ENCODE results near the gene CSNK2B. TPM values are rescaled to one million over a fixed set of nuclear protein-coding genes. Genes with fewer than 3 reads are reported as not detected.
A peak's percentile ranks its signal among the peaks of the same experiment; 100 is the strongest.

The CSNK2B gene
- total and polyA plus RNA-seq, 9 of the 15 experiments (the other 6 are each of a cell fraction or from before 2014, with no cell fraction given), result 120 to 1,126 (median 529) TPM

DNA sequence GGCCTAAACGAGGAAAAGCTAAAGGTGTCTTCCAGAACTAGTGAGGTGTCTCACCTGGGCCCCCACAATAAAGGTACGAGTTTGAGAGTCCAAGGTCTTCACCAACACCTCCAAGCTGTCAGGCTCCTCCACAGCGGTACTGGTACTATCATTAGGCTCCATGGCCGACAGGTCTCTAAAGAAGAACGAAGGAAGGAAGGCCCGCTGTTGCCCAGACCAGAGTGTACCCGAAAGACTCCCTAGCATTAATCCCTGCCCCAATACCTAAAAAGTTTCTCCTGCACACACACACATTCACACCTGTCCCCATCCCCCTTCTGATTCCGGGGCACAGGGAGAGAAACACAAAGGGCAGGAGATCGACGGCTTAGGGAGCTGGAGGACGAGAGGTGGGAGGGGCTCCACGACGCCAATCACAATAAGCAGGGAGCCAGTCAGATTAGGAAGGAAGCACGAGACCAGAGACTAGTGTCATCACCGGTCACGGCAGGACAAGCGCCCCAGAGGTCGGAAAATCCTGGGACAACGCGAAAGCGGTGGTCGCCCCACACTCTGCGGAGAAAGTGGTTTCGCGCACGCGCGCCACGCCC is 14.2 kb upstream of the CSNK2B start (continued):
- TF ChIP-seq ZNF589 (CRISPR knock-in tag; IDR thresholded peaks at IDR 0.05; ENCODE audit: low read depth) (0 out of 2 replicates have a peak, but pooled peaks have one; percentile 19), SRSF1 (IDR thresholded peaks at IDR 0.05; ENCODE audit: low read depth, low read length) (no peak), ETS1 (conservative IDR thresholded peaks at IDR 0.05; ENCODE audit: control insufficient read depth, low read depth, low read length) (peak; percentile 83; the same call in 1 of the 2 replicates), CBX2 (IDR thresholded peaks at IDR 0.05; ENCODE audit: insufficient read depth, low read length, poor library complexity, severe bottlenecking) (no peak), ZNF780A (CRISPR knock-in tag; IDR thresholded peaks at IDR 0.05) (no peak), TCF3 (CRISPR knock-in tag; IDR thresholded peaks at IDR 0.05) (no peak), ZBTB1 (CRISPR knock-in tag; IDR thresholded peaks at IDR 0.05; ENCODE audit: borderline replicate concordance, low read depth) (0 out of 2 replicates have a peak, but pooled peaks have one; percentile 13), CSDE1 (IDR thresholded peaks at IDR 0.05) (no peak), COPS2 (conservative IDR thresholded peaks at IDR 0.05) (no peak), HNRNPLL (IDR thresholded peaks at IDR 0.05; ENCODE audit: low read depth, low read length, poor library complexity, severe bottlenecking) (no peak), ETV5 (CRISPR knock-in tag; IDR thresholded peaks at IDR 0.05; ENCODE audit: low read depth) (no peak), POLR3G (IDR thresholded peaks at IDR 0.05; ENCODE audit: extremely low read depth, insufficient read length, insufficient replicate concordance) (no peak), NFIC (IDR thresholded peaks at IDR 0.05) (no peak), CTBP1 (IDR thresholded peaks at IDR 0.05; ENCODE audit: borderline replicate concordance) (no peak), ZNF551 (CRISPR knock-in tag; IDR thresholded peaks at IDR 0.05) (no peak), THRB (CRISPR knock-in tag; conservative IDR thresholded peaks at IDR 0.05) (peak; percentile 56; the same call in 1 of the 2 replicates), TEAD1 (CRISPR knock-in tag; IDR thresholded peaks at IDR 0.05) (0 out of 4 replicates have a peak, but pooled peaks of 1 of the 2 experiments have one; percentile 6), HMG20A (CRISPR knock-in tag; conservative IDR thresholded peaks at IDR 0.05) (no peak), MAFK (IDR thresholded peaks at IDR 0.05; ENCODE audit: low read length) (no peak; the same call in 1 of the 2 replicates)
- TF ChIP-seq, protein P1, sequence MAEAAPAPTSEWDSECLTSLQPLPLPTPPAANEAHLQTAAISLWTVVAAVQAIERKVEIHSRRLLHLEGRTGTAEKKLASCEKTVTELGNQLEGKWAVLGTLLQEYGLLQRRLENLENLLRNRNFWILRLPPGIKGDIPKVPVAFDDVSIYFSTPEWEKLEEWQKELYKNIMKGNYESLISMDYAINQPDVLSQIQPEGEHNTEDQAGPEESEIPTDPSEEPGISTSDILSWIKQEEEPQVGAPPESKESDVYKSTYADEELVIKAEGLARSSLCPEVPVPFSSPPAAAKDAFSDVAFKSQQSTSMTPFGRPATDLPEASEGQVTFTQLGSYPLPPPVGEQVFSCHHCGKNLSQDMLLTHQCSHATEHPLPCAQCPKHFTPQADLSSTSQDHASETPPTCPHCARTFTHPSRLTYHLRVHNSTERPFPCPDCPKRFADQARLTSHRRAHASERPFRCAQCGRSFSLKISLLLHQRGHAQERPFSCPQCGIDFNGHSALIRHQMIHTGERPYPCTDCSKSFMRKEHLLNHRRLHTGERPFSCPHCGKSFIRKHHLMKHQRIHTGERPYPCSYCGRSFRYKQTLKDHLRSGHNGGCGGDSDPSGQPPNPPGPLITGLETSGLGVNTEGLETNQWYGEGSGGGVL (CRISPR knock-in tag; IDR thresholded peaks at IDR 0.05), result no peak
- TF ChIP-seq, protein P2, sequence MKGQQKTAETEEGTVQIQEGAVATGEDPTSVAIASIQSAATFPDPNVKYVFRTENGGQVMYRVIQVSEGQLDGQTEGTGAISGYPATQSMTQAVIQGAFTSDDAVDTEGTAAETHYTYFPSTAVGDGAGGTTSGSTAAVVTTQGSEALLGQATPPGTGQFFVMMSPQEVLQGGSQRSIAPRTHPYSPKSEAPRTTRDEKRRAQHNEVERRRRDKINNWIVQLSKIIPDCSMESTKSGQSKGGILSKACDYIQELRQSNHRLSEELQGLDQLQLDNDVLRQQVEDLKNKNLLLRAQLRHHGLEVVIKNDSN (CRISPR knock-in tag; IDR thresholded peaks at IDR 0.05), result peak; percentile 24; the same call in 1 of the 2 replicates
- TF ChIP-seq, protein P3, sequence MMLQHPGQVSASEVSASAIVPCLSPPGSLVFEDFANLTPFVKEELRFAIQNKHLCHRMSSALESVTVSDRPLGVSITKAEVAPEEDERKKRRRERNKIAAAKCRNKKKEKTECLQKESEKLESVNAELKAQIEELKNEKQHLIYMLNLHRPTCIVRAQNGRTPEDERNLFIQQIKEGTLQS (IDR thresholded peaks at IDR 0.05), result no peak
- TF ChIP-seq, protein P3 (CRISPR knock-in tag; conservative IDR thresholded peaks at IDR 0.05), result peak; percentile 56; the same call in 1 of the 2 replicates
